Measurements from ENCODE around the gene CCT8. TPM values are rescaled to one million over a fixed set of nuclear protein-coding genes. Genes with fewer than 3 reads are reported as not detected.

CCT8 gene
- total RNA-seq, 1 experiment from 2014 or later, result 335 TPM

- TF ChIP-seq PRRX2 (CRISPR knock-in tag; IDR thresholded peaks at IDR 0.05) (no peak), CBFB (CRISPR knock-in tag; IDR thresholded peaks at IDR 0.05; ENCODE audit: low read depth) (no peak), TP53 (CRISPR knock-in tag; IDR thresholded peaks at IDR 0.05) (no peak), ARID4B (CRISPR knock-in tag; IDR thresholded peaks at IDR 0.05; ENCODE audit: borderline replicate concordance) (no peak), TEAD4 (CRISPR knock-in tag; IDR thresholded peaks at IDR 0.05) (no peak)
Observed at GRCh38 chr21:29075706-29076466, 2.4 kb upstream of the CCT8 start (continued).

- H3K4me3 Mint-ChIP-seq, result peak overlapping the region; percentile 45
- peaks cover 4% of the 10 kb centered on the region for H3K27me3 Mint-ChIP-seq (ENCODE audit: low read depth)
- no peak for DNase-seq (ENCODE audit: low spot score)
- peaks cover 3% of the 10 kb centered on the region; the same call in 1 of the 2 replicates for H3K9me3 Mint-ChIP-seq
- H3K4me1 Mint-ChIP-seq, result peaks cover 19% of the 10 kb centered on the region
- ATAC-seq, result no peak
- H3K36me3 Mint-ChIP-seq, result peaks cover 15% of the 10 kb centered on the region
- no peak overlapping the region for H3K27ac Mint-ChIP-seq
- ChIA-PET POLR2A (interaction anchor here (0.7 kb wide), 1 partner anchor 89 kb away, joined by 3 read pairs; no protein-coding TSS in a partner anchor), CTCF (interaction anchor here (1.5 kb wide), 1 partner anchor 50 kb away, joined by 3 read pairs; the partner anchor contains the start of gene USP16)
- TF ChIP-seq CBFB (CRISPR knock-in tag; IDR thresholded peaks at IDR 0.05; ENCODE audit: low read depth) (no peak), MLX (CRISPR knock-in tag; IDR thresholded peaks at IDR 0.05) (no peak), ATF1 (CRISPR knock-in tag; IDR thresholded peaks at IDR 0.05) (no peak), ARID4B (CRISPR knock-in tag; IDR thresholded peaks at IDR 0.05; ENCODE audit: borderline replicate concordance) (no peak), TCF7 (CRISPR knock-in tag; IDR thresholded peaks at IDR 0.05; ENCODE audit: low read depth) (no peak), MAX (CRISPR knock-in tag; IDR thresholded peaks at IDR 0.05) (no peak), PREB (CRISPR knock-in tag; IDR thresholded peaks at IDR 0.05; ENCODE audit: borderline replicate concordance) (no peak), AR (CRISPR knock-in tag; IDR thresholded peaks at IDR 0.05) (no peak), USF2 (CRISPR knock-in tag; IDR thresholded peaks at IDR 0.05) (no peak), RELA (CRISPR knock-in tag; IDR thresholded peaks at IDR 0.05; ENCODE audit: borderline replicate concordance) (no peak), MYBL2 (CRISPR knock-in tag; IDR thresholded peaks at IDR 0.05) (no peak), IRF2 (CRISPR knock-in tag; IDR thresholded peaks at IDR 0.05; ENCODE audit: borderline replicate concordance, low read depth) (no peak), ZBTB43 (CRISPR knock-in tag; IDR thresholded peaks at IDR 0.05) (no peak)
Observed at GRCh38 chr21:29074783-29075182, 1.3 kb upstream of the CCT8 start.

Data from WTC11 (cell line).